Endometrial microvascular endothelial cells (primary cell): ENCODE data around the gene CCDC184. TPM values are rescaled to one million over a fixed set of nuclear protein-coding genes. Genes with fewer than 3 reads are reported as not detected.
"Not testable (repeated sequence)": the region's sequence is repeated elsewhere in the genome, so short reads cannot be mapped to it uniquely, and the experiment has no call there.

ENCODE experiments used
- in situ Hi-C: cut with HindIII; loops from 2 replicates; pipeline ENCODE4 v1.10.0; 2017; ENCODE audit warnings: low sequenced_read_pairs, low pct_unique_long_range_greater_than_20kb; ENCODE audit errors: inconsistent ontology term
- total RNA-seq: library from RNA; depleted of rRNA; stranded (reverse); fragments of >200 nt; gene quantifications from one replicate; pipeline ENCODE4 v1.2.3, GENCODE V29; 2015; ENCODE audit errors: inconsistent ontology term

CCDC184 gene
- total RNA-seq, result 0.28 TPM

- in situ Hi-C loops, result no loop called here
Measured at GRCh38 chr12:48183091-48183875, at the start of gene CCDC184. Gene CCDC184 (plus strand): TSS chr12:48183644. CDS start chr12:48184123, 479 bp downstream.

GRCh38 chr12:48135027-48135426 lies 48.4 kb upstream of the CCDC184 start:
- in situ Hi-C loops, result no loop called here

GRCh38 chr12:48142818-48143674 lies 40.4 kb upstream of the CCDC184 start:
- in situ Hi-C loops, result no loop called here

GRCh38 chr12:48143898-48144297 lies 39.5 kb upstream of the CCDC184 start:
- in situ Hi-C loops, result no loop called here

GRCh38 chr12:48145981-48146380 lies 37.5 kb upstream of the CCDC184 start:
- in situ Hi-C loops, result no loop called here

GRCh38 chr12:48151103-48151771 lies 32.2 kb upstream of the CCDC184 start:
- in situ Hi-C loops, result no loop called here

- in situ Hi-C loops, result not testable (repeated sequence)
Measured at GRCh38 chr12:48155786-48156185, 27.7 kb upstream of the CCDC184 start.

GRCh38 chr12:48156652-48157017 lies 26.8 kb upstream of the CCDC184 start:
- in situ Hi-C loops, result no loop called here

GRCh38 chr12:48157018-48157888 lies 26.2 kb upstream of the CCDC184 start, which contains the start of gene ASB8:
Gene ASB8 (minus strand): TSS chr12:48157515. CDS start chr12:48153496, 4,019 bp downstream.
- in situ Hi-C loops, result no loop called here

- in situ Hi-C loops, result no loop called here
Measured at GRCh38 chr12:48157889-48158370, 25.5 kb upstream of the CCDC184 start.

GRCh38 chr12:48160046-48160445 lies 23.4 kb upstream of the CCDC184 start:
- in situ Hi-C loops, result no loop called here

- in situ Hi-C loops, result no loop called here
Measured at GRCh38 chr12:48160807-48161206, 22.6 kb upstream of the CCDC184 start.

GRCh38 chr12:48163150-48163747 lies 20.2 kb upstream of the CCDC184 start:
- in situ Hi-C loops, result no loop called here

- in situ Hi-C loops, result no loop called here
Measured at GRCh38 chr12:48164451-48164850, 19.0 kb upstream of the CCDC184 start.

GRCh38 chr12:48165089-48165981 lies 18.1 kb upstream of the CCDC184 start:
- in situ Hi-C loops, result no loop called here

GRCh38 chr12:48169011-48169410 lies 14.4 kb upstream of the CCDC184 start:
- in situ Hi-C loops, result no loop called here
